NB4 (cell line): ENCODE measurements around the gene PTPRG.

Experiments
- DNase-seq: peaks from one replicate; pipeline ENCODE4 v3.0.0; 2010; ENCODE audit warnings: low read depth
- H3K4me3 ChIP-seq: one replicate; pipeline ENCODE4 v1.5.1; 2011; ENCODE audit warnings: mild to moderate bottlenecking, low read depth, low read length, moderate library complexity
- CTCF ChIP-seq: IDR thresholded peaks from one replicate; pipeline ENCODE4 v1.5.1; 2012; ENCODE audit warnings: low read depth, low read length
- MAX ChIP-seq: IDR thresholded peaks from 2 replicates; pipeline ENCODE4 v1.6.1; 2011; ENCODE audit warnings: low read depth, low read length
- MYC ChIP-seq: IDR thresholded peaks from 2 replicates; pipeline ENCODE4 v1.6.1; 2011; ENCODE audit warnings: low read depth, low read length
- POLR2A ChIP-seq: IDR thresholded peaks from 2 replicates; pipeline ENCODE4 v1.6.1; 2011; ENCODE audit warnings: mild to moderate bottlenecking; ENCODE audit not compliant: insufficient read length; ENCODE audit errors: extremely low read depth

Gene PTPRG

DNA sequence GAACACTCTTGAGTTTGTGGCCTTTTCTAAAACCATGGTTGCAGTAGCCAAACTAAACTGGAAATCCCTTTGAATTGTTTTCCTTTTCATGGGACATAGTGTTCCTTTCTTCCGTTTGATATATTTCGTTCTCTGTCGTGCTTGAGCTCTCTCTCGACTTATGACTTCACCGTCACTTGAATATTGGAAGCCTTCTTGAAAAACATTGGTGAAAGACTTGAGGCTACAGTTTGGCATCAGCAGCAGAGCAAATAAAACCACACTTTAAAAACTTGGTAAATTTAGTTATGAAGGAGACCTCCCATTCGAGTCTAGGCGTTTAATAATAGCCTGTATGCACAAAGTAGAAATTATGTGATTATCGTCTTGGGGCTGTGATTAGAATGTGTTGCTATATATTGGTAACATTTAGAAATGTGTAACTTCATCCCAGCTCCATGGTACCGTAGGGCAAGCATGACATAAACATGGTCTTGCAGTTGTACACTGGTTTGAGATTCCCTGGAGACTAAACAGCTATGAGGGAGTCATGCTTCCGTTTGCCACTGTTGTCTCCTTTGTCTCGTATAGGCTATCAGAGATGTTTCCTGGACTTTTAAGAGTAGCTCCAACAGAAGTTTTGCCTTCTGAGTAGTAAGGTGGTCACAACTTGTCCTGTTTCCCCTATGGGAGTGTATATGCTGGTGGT is 122.3 kb downstream of the PTPRG start:
- DNase-seq: no peak
- no peak overlapping the region for H3K4me3 ChIP-seq
- TF ChIP-seq MYC: no peak
- TF ChIP-seq POLR2A: no peak
- no peak for TF ChIP-seq MAX
- no peak for TF ChIP-seq CTCF

DNA sequence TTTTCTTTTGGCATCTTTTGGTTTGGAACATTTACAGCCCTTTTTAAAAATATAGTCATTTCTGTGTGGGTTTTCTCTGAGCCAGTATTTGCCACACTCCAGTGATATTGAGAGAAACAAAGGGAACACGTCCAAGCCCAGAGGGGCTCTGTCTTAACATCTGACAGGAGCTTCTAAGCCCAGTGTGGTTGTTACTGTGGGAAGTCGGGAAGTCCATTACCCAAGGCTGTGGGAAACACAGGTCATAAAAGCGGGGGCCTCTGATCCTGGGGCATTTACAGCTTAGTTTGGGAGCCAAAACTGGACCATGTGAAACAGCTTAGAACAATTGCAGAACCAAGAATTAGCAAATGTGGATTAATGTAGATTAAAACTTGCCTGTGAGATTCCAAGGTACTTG is 123.0 kb downstream of the PTPRG start:
- TF ChIP-seq POLR2A (no peak), CTCF (no peak), MAX (no peak), MYC (no peak)
- H3K4me3 ChIP-seq: no peak overlapping the region
- DNase-seq: no peak

GRCh38 chr3:61685755-61686154 is 124.4 kb downstream of the PTPRG start:
- no peak overlapping the region for H3K4me3 ChIP-seq
- no peak for DNase-seq
- no peak for TF ChIP-seq MYC
- TF ChIP-seq MAX: no peak
- no peak for TF ChIP-seq POLR2A
- no peak for TF ChIP-seq CTCF

DNA sequence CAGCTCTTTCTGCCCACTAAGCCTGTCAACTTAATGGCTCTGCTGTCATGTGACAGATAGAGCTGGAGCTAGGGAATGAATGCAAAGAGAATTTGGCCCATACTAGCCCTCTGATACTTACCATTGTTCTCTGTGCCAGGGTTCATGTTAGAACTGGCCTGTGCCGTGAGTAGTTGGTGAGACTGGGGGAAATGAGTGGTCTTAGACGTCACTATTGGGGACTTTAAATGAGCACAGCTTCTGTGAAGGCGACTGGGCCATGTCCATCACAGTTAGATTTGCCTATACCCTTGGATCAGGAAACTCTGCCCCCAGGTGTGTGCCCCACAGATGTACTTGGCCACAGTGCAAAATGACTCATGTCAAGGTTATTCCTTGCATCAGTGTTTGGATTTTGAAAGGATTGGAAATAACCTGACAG is 124.9 kb downstream of the PTPRG start:
- H3K4me3 ChIP-seq: no peak overlapping the region
- DNase-seq: no peak
- TF ChIP-seq MAX (no peak), POLR2A (no peak), MYC (no peak), CTCF (no peak)

- TF ChIP-seq CTCF (no peak), POLR2A (no peak), MYC (no peak), MAX (no peak)
- H3K4me3 ChIP-seq: no peak overlapping the region
- no peak for DNase-seq
Measured at GRCh38 chr3:61687206-61687605, 125.8 kb downstream of the PTPRG start.
